ENCODE results near the gene PAPOLG. TPM values are rescaled to one million over a fixed set of nuclear protein-coding genes. Genes with fewer than 3 reads are reported as not detected.
A peak's percentile ranks its signal among the peaks of the same experiment; 100 is the strongest.

The PAPOLG gene
- total and polyA plus RNA-seq, 9 of the 15 experiments (the other 6 are each of a cell fraction or from before 2014, with no cell fraction given), result 3.9 to 16.3 (median 10.0) TPM

GRCh38 chr2:60756097-60757087 lies at the start of gene PAPOLG (continued):
- peak; percentile 96 for TF ChIP-seq SUPT5H (IDR thresholded peaks at IDR 0.05)
- TF ChIP-seq NONO (IDR thresholded peaks at IDR 0.05; ENCODE audit: low read depth in 2 of 2, low read length in 1 of 2), result no peak
- no peak for TF ChIP-seq CGGBP1 (CRISPR knock-in tag; IDR thresholded peaks at IDR 0.05)
- TF ChIP-seq ID3 (CRISPR knock-in tag; IDR thresholded peaks at IDR 0.05), result no peak
- no peak for TF ChIP-seq ID3 (tag; IDR thresholded peaks at IDR 0.05)
- TF ChIP-seq CSDE1 (IDR thresholded peaks at IDR 0.05), result no peak
- TF ChIP-seq PCBP1 (IDR thresholded peaks at IDR 0.05; ENCODE audit: low read depth, low read length, poor library complexity, severe bottlenecking), result no peak
- TF ChIP-seq EWSR1 (IDR thresholded peaks at IDR 0.05; ENCODE audit: borderline replicate concordance, low read depth, partially characterized antibody), result no peak
- peak; percentile 70 for TF ChIP-seq NFRKB (IDR thresholded peaks at IDR 0.05; ENCODE audit: low read depth)
- TF ChIP-seq GATAD2B (IDR thresholded peaks at IDR 0.05; ENCODE audit: borderline replicate concordance), result no peak
- TF ChIP-seq SIN3A (IDR thresholded peaks at IDR 0.05; ENCODE audit: borderline replicate concordance in 2 of 2, control insufficient read depth in 1 of 2, low read depth in 2 of 2, low read length in 2 of 2), result 0 out of 4 replicates have a peak, but pooled peaks of 1 of the 2 experiments have one; percentile 56
- TF ChIP-seq RCOR1 (IDR thresholded peaks at IDR 0.05; ENCODE audit: borderline replicate concordance in 1 of 2, low read depth in 2 of 2, low read length in 2 of 2), result peak in 1 of 2 experiments; percentile 13; a peak in 1 of 4 replicates
- no peak for TF ChIP-seq ZNF75A (CRISPR knock-in tag; IDR thresholded peaks at IDR 0.05)
- TF ChIP-seq PURB (CRISPR knock-in tag; IDR thresholded peaks at IDR 0.05; ENCODE audit: low read depth), result no peak
- 0 out of 4 replicates have a peak, but pooled peaks of 1 of the 2 experiments have one; percentile 54 for TF ChIP-seq UBTF (IDR thresholded peaks at IDR 0.05; ENCODE audit: borderline replicate concordance in 1 of 2, low read depth in 2 of 2, low read length in 2 of 2)
- TF ChIP-seq ZNF561 (CRISPR knock-in tag; conservative IDR thresholded peaks at IDR 0.05), result no peak
- TF ChIP-seq HMG20B (CRISPR knock-in tag; IDR thresholded peaks at IDR 0.05), result no peak
- 0 out of 4 replicates have a peak, but pooled peaks of 1 of the 2 experiments have one; percentile 41 for TF ChIP-seq TEAD1 (CRISPR knock-in tag; IDR thresholded peaks at IDR 0.05)
- peak; percentile 52 for TF ChIP-seq HMGN3 (IDR thresholded peaks at IDR 0.05; ENCODE audit: borderline replicate concordance, extremely low read depth, insufficient read length, low read depth, low read length)
- peak; percentile 76 for TF ChIP-seq TBP (optimal IDR thresholded peaks at IDR 0.05; ENCODE audit: low read depth, low read length)
- TF ChIP-seq RBM14 (IDR thresholded peaks at IDR 0.05; ENCODE audit: borderline replicate concordance, insufficient read depth, low read depth, low read length), result no peak
- no peak for TF ChIP-seq ZBED1 (IDR thresholded peaks at IDR 0.05)
- peak in 1 of 2 experiments; percentile 62; a peak in 1 of 4 replicates for TF ChIP-seq SRF (CRISPR knock-in tag; IDR thresholded peaks at IDR 0.05)
- no peak for TF ChIP-seq BCL6 (CRISPR knock-in tag; IDR thresholded peaks at IDR 0.05)
- no peak for TF ChIP-seq ZNF76 (CRISPR knock-in tag; IDR thresholded peaks at IDR 0.05; ENCODE audit: borderline replicate concordance)
